GM21529 (cell line): ENCODE data around the gene PRR15.

ENCODE experiments used
- ATAC-seq: cut with Tn5 transposase; IDR thresholded peaks from one replicate; pipeline ENCODE4 v1.9.1; 2021; ENCODE audit not compliant: unreplicated experiment

Gene PRR15

GRCh38 chr7:29607889-29608288, 44.3 kb downstream of the PRR15 start:
- no peak for ATAC-seq

- ATAC-seq = no peak
Measured at GRCh38 chr7:29609162-29610037, 45.8 kb downstream of the PRR15 start.

- no peak for ATAC-seq
Measured at GRCh38 chr7:29610086-29610485, 46.5 kb downstream of the PRR15 start.

GRCh38 chr7:29611941-29612544, 48.4 kb downstream of the PRR15 start:
- ATAC-seq = no peak

GRCh38 chr7:29612596-29612995, 49.0 kb downstream of the PRR15 start:
- ATAC-seq = no peak

GRCh38 chr7:29613100-29613499, 49.5 kb downstream of the PRR15 start:
- no peak for ATAC-seq

GRCh38 chr7:29614229-29614628, 50.6 kb downstream of the PRR15 start:
- ATAC-seq = no peak
